T-helper 2 cell treated with Interferon-gamma antibody and Interleukin-4, amounts not matched to agents 100 ng/mL and 5 ng/mL, for 36 hours (primary cell): ENCODE results near the gene PTX4. TPM values are rescaled to one million over a fixed set of nuclear protein-coding genes. Genes with fewer than 3 reads are reported as not detected.
"Not testable (repeated sequence)": the region's sequence is repeated elsewhere in the genome, so short reads cannot be mapped to it uniquely, and the experiment has no call there.

Source experiments
- intact Hi-C: fragments of 100-400 bp; cut with micrococcal nuclease; formaldehyde crosslinking; loops from one replicate; pipeline ENCODE4 v1.15.1; 2023
- total RNA-seq: library from RNA; stranded (reverse); gene quantifications from 2 replicates; pipeline ENCODE4 v1.2.3, GENCODE V29; 2022

PTX4 gene
- total RNA-seq, 1 donor from 2014 or later = not detected

DNA sequence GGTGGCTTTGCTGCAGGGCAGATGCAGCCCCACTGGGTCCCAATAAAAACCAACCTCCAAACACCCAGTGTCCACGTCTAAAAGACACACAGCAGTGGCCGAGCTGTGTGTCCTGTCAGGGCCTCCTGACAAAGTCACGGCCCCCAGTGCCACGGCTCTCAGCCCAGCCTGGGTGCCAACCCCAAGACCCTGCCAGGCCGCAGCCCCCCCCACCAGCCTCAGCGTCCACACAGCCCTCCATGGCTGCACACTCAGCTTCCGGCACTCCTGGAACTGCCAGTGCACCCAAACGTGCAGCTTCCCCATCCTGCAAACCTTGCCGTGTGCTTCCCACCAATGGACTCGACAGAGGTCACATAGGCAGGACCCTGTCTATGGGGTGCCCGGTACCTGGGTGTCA lies 40.8 kb downstream of the PTX4 start:
- intact Hi-C loops = no loop called here

DNA sequence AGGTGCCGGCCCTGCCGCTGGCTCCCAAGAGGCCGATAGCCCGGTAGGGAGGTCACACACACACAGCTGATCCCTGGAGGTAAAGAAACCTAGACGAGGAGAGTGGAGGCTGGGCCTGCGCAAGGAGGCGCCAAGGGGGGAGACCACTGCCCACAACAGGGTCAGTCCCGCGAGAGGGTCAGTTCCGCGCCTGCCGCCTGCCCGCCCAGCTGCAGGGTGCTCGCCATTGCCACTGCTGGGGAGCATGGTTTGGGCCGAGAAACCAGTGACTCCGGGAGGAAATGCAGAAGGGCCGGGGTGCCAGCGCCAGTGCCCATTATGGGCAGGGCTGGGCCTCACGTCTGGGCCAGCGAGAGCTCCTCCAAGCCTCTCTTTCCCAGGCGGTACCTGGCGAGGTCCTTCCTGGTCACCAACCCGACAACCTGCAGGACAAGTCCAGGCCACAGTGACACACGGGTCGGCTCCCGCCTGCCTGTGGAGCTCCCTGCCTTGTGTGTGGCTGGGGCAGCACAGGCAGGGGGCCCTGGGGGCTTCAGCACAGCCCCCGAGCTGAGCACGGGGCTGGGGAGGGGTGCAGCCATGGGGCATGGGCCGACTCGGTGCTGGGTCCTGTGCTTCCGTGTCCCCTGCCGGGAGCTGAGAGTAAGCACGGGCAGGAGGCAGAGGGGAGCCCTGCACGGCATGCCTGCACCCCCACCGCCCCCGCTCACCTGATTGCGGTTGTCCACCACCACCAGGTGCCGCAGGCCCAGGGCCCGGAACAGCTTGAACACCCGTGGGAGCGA lies 42.3 kb downstream of the PTX4 start:
- intact Hi-C loops = no loop called here

DNA sequence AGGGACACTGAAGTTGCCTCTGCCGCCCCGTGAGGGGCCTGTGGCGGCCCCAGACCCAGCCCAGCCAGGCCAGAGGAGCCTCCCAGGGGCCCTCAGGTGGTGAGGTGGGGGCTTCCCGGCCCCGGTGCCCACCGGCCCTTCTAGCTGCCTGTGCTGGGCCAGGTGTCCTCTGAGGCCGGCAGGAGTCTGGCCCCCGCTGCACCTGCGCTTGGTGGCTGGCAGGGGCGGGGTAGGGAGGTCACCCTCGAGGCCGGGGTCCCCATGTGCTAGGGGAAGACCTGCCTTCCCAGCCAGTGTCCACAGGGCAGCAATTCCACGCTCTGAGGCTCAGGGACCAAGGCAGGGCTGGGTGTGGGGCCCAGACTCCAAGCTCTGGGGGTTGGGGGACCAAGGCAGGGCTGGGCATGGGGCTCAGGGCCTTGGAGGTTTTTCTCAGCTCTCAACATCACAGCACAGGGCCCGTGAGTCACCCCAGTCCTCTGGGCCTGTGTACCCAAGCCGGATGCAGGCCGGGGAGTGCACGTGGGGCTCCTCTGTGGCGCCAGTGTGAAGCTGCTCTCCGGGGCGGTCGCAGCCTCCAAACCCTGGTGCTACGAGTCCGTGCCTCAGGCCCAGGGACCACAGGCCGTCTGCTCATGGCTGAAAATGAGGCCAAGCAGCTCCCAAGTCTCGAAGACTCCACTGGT lies 43.1 kb downstream of the PTX4 start:
- intact Hi-C loops = no loop called here

DNA sequence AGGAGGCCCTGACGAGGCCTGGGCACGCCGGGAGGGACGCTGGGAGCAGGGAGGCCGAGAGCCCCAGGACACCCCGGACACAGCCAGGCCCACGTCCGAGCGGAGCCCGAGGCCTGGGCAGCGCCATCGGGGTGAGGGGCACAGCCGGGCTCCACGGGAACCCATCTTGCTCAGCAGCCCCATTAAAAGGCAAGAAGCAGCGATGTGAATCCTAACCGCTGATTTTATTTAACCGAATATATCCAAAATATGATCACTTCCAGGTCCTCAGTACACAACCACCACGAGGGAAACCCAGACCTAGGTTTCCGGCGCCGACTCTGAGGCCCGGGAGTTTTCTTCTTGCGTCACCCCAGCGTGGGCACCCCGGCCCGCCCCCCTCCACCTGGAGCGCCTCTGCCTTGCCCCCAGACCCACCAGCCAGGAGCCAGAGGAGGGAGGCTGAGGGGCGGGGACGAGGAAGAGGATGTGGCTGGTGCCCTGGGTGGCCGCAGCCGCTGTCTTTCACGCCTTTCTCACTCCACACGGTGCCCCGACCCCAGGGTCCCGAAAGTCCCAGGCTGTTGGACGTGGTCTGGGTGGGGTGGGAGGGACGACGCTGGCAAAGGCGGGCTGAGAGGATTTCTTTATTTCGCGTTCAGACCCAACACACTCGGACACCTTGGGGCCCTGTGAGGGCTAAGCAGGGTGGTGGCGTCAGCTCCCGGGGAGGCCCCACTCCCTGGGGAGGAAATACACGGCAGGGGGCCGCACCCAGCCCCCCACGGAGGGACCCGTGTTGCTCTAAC lies 43.8 kb downstream of the PTX4 start:
- intact Hi-C loops = no loop called here

- intact Hi-C loops = no loop called here
These were observed 44.6 kb downstream of the PTX4 start, which contains the start of gene CCDC154 for GRCh38 chr16:1443980-1444729. Gene CCDC154, minus strand, starts transcription at chr16:1444556. Its CDS starts 234 bp downstream, at chr16:1444322.

DNA sequence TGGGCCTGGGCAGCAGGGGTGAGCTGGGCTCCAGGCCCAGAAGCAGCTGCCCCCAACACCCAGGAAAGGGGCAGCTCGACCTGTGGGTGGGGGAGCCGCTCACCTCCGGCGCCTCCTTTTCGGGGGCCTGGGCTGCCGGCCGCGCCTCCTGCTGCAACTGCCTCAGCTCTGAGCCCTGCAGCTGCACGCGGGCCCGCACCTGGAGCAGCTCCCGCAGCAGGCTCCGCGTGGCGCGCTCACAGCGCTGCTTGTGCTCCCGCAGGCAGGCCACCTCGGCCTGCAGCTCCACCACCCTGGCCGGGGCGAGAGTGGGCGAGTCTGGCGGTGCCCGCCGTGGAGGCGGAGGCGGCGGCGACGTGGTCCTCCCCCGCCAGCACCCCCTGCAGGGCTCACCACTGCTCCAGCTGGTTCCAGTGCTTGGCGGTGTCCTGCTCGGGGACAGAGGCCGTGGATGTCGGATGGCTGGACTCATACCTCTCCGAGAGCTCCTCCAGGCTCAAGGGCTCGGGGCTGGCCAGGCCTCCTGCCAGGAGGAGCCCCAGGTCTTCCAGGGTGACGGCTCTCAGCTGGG lies 45.3 kb downstream of the PTX4 start:
- intact Hi-C loops = no loop called here

DNA sequence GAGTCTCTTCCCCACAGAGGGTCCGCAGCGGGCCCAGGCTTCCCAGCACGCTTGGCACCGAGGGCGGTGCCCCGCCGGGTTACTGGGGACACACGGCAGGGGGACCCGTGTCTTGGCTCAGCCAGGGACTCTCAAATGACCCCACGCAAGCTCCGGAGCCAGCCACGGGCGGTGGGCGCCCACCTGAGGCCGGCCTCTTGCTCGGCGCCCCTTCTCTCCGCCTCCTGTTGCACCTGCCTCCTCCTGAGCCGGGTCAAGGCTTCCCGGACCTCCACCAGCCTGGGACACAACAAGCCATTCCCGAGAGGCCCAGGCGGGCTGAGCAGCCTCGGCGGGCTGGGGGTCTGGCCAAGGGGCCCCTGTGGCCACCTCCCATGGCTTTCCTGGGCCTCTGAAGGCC lies 46.0 kb downstream of the PTX4 start:
- intact Hi-C loops = no loop called here

- intact Hi-C loops = no loop called here
These were observed 47.3 kb downstream of the PTX4 start for GRCh38 chr16:1441391-1441829.

DNA sequence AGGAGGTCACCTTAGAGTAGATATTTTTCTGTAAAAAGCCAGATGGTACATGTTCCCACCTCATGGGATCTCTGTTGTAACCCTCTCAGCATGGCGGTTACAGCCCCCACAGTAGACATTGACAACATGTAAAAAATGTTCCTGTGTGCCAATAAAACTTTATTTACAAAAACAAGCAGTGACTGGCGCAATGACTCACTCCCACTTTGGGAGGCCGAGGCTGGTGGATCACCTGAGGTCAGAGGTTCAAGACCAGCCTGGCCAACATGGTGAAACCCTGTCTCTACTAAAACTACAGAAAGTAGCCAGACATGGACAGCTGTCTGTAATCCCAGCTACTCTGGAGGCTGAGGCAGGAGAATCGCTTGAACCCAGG lies 49.1 kb downstream of the PTX4 start:
- intact Hi-C loops = not testable (repeated sequence)

DNA sequence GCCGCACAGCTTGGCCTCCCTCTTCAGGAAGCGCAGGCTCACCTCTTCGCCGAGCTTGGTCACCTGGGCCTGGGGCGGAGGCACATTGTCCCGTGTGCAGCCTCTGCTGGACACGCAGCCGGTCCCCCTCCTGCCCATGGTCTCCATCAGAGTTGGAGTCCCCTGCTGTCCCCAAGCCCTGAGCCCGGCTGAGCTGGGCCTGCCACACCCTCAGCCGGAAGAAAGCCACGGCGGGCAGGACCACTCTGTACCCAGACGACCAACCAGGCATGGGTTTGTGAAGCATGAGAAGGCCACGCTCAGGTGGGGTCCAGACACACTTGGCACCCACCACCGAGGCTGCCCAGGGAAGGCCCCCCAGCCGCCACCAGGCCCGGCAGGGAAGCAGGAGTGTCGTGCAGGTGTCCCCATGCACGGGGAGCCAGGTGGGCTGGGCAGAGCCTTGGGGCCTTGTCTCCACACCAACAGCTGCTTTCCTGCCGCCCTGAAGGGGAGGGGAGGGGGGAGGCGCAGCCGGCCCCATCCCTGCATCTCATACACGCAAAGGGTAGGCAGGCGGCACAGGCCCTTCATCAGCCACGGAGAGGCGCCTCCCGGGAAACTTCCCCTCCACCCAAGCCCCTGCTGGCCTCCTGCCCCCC lies 49.6 kb downstream of the PTX4 start:
- intact Hi-C loops = no loop called here

- intact Hi-C loops = no loop called here
These were observed 50.3 kb downstream of the PTX4 start for GRCh38 chr16:1438229-1439057.

- intact Hi-C loops = no loop called here
These were observed 51.1 kb downstream of the PTX4 start for GRCh38 chr16:1437606-1438005.

- intact Hi-C loops = no loop called here
These were observed 51.9 kb downstream of the PTX4 start for GRCh38 chr16:1436731-1437355.

DNA sequence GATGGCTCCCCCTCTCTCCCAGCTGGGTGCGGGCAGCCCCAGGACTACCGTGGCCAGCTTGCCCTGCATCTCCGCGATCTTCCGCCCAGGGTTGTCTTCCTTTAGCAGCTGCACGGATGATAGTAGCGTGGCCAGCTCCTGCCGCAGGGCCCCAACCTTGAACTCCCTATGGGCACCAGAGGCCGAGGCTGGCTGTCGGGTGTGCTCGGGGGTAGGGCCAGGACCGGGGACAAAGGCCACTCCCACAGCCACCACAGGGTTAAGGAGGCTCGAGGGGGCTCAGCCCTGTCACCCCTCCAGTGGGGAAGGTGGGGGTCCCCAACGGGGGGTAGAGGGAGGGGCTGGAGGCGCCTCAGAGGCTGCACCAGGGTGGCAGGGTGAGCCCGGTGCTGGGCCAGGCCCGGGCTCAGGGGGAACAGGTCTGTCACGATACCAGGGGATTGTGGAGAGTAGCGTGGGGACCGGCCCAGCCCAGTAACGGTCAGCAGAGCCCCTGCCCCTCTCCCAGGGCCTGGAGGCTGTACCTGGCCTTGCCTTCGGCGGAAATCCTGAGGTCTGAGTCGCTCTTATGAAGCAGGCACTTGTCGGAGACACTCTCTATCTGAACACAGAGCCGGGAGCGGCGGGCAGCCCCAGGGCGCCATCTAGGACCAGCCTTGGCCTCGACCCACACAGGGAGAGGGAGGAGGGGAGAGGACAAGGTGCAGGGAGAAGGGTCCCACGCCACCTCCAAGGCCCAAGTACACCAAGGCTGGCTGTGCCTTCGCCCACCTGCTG lies 52.6 kb downstream of the PTX4 start:
- intact Hi-C loops = no loop called here
